Fibroblast of skin of right biceps (primary cell): Measurements from ENCODE around the gene DNALI1.
"Not testable (repeated sequence)": the region's sequence is repeated elsewhere in the genome, so short reads cannot be mapped to it uniquely, and the experiment has no call there.

Experiments used
- DNase-seq: peaks from one replicate; pipeline ENCODE4 v3.0.0-alpha.2; 2013

The DNALI1 gene

DNA sequence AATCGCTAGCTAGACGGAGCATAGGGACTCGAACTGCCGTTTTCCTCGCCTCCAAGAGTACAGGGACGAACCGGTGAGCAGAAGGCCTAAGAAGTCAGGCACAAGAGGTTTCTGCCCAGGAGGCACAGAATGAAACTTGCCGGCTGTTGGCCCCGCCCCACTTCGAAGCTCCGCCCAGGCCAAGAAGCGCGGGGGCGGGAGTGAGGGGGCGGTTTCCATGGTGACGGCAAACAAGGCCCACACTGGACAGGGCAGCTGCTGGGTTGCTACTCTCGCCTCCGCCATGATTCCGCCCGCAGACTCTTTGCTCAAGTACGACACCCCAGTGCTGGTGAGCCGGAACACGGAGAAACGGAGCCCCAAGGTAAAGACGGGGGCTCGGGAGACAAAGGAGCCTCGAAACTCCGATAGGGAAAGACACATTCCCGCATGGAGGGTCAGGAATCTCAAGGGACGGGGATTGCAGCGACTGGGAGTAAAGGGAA, at the start of gene DNALI1:
Gene DNALI1 (plus strand): TSS at position 229 of the 485 bp plus-strand sequence. CDS start 55 bp downstream, at position 284.
- peak; percentile 83 for DNase-seq

DNA sequence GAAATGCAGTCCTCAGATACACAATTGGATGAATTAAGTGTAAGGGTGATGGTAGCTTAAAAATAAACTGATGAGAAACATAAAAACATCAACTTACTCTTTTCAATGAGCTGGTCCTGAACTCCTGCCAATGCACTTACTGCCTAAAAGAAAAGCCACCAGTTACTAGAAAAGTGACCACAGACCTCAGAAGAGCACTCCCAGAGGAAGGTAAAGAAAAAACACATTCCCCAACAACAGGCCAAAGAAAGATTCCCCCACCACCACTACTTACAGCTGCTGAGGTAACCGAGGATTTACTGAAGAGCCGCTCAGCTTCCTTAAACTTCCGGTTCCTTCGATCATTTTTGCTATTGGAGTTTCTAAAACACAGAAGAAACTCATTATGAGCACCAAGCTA, 47.6 kb upstream of the DNALI1 start:
- peak; percentile 38 for DNase-seq

- DNase-seq: no peak
These were observed 42.9 kb upstream of the DNALI1 start for GRCh38 chr1:37513795-37514349.

DNA sequence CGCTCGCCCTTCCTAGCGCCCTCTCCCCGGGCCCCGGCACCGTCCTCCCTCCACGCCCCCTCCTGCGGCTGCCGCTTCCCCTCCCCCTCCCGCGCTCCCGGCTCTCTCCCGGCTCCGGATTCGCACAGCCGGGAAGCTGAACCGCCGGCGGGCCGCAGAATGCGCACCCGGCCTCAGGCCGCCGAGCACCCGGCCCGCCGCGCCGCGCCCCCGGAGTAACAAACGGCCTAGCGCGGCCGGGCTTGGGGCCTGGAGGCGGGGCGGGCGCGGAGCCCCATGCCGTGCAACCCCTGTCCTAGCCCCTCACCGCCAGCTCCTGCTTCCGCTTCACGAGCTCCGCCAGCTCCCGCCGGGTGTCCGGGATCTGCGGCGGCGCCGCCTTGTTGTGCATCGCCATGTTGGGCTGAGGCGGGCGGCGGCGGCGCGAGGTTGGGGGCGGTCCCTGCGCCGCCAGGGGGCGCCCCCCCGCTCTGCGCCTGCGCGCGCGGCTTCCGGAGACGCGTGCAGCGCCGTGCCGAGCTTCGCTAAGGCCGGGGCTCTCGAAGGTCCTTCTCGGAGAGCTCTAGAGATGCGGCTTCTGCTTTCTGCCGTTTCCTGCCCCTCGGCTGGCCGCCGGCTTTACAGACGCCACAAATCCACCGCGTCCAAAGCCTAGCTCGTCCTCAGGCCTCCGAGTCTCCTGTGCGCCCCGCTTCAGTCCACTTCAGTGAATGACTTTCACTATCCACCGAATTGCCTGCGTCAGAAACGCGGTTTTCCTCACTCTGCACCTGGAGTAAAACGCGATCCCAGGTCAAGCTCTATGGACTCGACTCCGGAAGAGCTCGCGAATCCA, 42.2 kb upstream of the DNALI1 start, which contains the start of gene MEAF6:
Gene MEAF6 (minus strand): TSS at position 417 of the 835 bp plus-strand sequence. CDS start 20 bp downstream, at position 397.
- DNase-seq: peak; percentile 80

GRCh38 chr1:37515185-37516034, 41.3 kb upstream of the DNALI1 start:
- no peak for DNase-seq

DNA sequence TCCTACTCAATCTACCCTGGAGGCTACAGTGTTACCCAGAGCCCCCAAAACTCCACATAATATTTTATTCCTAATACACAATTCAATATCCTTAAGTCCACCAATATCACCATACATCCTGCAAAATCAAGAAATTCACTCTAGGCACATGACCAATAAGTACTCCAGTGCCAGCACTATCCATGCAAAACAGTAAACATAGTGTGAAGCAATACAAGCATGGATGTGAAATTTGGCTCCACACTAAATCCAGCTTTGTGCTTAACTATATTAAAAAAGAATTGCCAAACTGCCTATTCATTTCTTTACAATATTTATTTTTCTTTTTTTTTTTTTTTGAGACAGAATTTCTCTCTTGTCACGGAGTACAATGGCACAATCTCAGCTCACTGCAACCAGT, 39.2 kb upstream of the DNALI1 start:
- no peak for DNase-seq

GRCh38 chr1:37518241-37518640, 38.5 kb upstream of the DNALI1 start:
- DNase-seq: not testable (repeated sequence)

GRCh38 chr1:37518929-37519328, 37.8 kb upstream of the DNALI1 start:
- DNase-seq: not testable (repeated sequence)

DNA sequence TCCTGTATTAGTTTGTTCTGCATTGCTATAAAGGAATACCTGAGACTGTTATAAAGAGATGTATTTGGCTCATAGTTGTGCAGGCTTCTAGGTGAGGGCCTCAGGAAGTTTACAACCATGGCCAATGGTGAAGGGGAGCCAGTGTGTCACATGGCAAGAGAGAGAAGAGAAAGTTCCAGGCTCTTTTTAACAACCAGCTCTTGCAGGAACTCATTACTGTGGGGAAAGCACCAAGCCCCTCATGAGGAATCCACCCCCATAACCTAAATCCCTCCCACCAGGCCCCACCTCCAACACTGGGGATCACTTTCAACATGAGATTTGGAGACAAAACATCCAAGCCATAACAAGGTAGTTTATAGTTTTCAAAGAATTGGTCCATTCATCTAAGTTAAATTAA, 37.1 kb upstream of the DNALI1 start:
- no peak for DNase-seq

DNA sequence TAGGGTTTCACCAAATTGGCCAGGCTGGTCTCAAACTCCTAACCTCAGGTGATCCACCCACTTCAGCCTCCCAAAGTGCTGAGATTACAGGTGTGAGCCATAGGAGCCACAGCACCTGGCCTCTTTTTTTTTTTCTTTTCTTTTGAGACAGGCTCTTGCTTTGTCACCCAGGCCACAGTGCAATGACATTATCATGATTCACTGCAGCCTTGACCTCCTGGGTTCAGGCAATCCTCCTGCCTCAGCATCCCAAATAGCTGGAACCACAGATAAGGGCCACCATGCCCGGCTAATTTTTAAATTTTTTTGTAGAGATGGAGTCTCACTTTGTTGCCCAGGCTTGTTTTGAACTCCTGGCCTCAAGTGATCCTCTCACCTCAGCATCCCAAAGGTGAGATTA, 26.9 kb upstream of the DNALI1 start:
- not testable (repeated sequence) for DNase-seq

DNA sequence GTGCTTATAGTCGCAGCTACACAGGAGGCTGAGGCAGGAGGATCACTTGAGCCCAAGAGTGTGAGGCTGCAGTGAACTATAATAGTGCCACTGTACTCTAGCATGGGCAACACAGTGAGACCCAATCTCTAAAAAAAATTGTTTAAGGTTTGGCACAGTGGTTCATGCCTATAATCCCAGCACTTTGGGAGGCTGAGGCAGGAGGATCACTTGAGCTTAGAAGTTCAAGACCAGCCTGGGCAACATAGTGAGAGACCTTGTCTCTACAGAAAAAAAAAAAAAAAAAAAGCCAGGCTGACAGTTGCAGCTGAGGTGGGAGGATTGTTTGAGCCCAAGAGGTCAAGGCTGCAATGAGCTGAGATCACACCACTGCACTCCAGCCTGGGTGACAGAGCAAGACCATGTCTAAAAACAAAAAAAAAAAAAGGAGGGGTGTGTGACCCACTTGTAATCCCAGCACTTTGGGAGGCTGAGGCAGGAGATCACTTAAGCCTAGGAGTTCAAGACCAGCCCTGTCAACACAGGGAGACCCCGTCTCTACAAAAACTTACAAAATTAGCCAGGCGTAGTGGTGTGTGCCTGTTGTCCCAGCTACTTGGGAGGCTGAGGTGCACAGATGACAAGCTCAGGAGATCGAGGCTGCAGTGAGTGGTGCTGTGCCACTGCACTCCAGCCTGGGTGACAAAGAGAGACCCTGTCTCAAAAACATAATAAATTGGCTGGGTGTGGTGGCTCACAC, 24.2 kb upstream of the DNALI1 start:
- DNase-seq: not testable (repeated sequence)

- DNase-seq: no peak
These were observed 23.2 kb upstream of the DNALI1 start for GRCh38 chr1:37533317-37534093.

DNA sequence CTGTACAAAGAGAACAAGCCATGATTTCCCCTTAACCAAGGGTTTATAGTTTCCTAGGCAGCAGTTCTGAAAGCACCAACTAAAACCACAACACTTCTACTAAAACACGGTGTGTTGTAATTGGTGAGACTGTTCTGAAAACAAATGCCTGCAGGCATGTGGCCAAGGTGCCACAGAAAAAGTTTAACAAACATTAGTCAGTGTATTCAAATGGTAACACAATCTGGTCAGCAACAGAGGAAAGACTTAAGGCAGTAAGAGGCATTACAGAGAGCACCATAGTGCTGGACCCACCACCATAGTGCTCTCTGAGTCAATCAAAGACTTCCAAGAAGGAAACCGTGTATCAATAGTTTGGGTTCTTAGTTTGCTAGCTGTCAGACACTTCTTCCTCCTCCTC, 19.4 kb upstream of the DNALI1 start:
- no peak for DNase-seq

DNA sequence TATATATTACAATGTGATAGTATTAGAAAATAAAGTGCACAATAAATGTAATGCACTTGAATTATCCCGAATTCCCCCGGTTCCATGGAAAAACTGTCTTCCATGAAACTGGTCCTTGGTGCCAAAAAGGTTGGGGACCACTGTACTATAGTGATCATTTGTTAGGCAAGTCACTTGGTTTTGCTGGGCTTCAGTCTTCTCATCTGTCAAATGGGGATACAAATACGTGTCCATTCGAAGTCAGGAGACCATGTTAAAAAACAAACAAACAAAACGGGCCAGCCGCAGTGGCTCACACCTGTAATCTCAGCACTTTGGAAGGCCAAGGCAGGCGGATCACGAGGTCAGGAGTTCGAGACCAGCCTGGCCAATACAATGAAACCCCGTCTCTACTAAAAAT, 17.6 kb upstream of the DNALI1 start:
- not testable (repeated sequence) for DNase-seq

- no peak for DNase-seq
These were observed 16.5 kb upstream of the DNALI1 start for GRCh38 chr1:37540036-37540785.

GRCh38 chr1:37544530-37544929, 12.2 kb upstream of the DNALI1 start:
- DNase-seq: no peak

DNA sequence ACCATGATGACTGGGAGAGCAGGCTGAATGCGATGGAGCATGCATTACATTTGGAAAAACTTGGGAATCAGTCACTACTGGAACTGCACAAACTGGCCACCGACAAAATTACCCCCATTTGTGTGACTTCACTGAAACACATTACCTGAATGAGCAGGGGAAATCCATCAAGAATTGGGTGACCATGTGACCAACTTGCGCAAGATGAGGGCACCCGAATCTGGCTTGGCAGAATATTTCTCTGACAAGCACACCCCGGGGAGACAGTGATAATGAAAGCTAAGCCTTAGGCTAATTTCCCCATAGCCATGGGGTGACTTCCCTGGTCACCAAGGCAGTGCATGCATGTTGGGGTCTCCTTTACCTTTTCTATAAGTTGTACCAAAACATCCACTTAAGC, 11.7 kb upstream of the DNALI1 start:
- no peak for DNase-seq

- no peak for DNase-seq
These were observed 7.4 kb upstream of the DNALI1 start for GRCh38 chr1:37549341-37549740.

DNA sequence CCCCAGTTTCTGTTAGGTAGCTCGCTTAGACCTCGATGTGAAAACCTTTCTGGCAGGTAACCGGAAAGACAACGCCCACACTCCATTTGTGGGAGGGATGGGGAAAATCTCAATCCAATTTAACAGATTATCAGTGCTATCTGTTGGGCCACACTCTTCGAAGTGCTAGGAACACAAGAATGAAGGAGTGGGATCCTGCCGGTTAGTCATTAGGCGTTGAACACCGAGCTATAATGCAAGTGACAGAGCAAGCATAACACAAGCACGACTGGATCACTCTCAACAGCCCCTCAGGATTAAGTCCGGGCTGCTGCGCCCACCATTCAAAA, 3.2 kb upstream of the DNALI1 start:
- DNase-seq: no peak

DNA sequence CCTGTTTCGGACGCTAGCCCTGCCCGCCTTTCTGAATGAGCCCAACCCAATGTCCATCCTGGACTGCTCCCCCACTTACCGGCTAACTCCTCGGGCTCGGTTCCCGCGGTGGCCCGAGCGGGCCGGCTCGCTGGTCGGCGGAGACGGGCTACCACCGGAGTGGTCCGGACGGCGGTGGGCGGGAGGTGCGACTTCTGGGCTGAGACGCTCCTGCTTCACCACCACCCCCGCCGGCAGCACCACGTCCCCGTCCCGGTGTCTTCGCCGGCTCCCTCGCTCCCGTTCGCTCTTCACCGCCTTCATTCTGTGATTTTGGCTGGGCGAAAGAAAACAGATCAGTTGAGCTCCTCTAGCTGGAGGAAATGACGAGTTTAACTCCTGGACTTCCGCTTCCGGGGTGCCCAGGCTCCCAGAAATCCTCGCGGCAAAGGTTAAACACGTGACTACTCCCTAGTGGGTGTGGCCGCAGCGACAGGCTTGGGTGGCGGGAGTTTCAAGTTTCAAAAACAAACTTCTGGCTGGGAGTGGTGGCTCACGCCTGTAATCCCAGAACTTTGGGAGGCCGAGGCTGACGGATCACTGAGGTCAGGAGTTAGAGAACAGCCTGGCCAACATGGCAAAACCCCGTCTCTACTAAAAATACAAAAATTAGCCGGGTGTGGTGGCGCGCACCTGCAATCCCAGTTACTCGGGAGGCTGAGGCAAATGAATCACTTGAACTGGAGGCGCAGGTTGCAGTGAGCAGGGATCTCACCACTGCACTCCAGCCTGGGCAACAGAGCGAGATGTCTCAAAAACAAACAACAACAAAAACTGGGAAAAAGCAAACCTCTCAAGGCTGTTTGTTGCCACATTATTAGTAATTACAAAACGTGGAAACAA, 2.6 kb upstream of the DNALI1 start, which contains the start of gene SNIP1:
Gene SNIP1 (minus strand): TSS at position 367 of the 882 bp plus-strand sequence. CDS start 64 bp downstream, at position 303.
- DNase-seq: peak; percentile 93
